Measurements from ENCODE around the gene NFIA. TPM values are rescaled to one million over a fixed set of nuclear protein-coding genes. Genes with fewer than 3 reads are reported as not detected.

NFIA gene
- total and polyA plus RNA-seq, 2 of the 13 experiments (the other 11 are each of a cell fraction or from before 2014, with no cell fraction given), result 14.7 to 28.5 TPM

- TF ChIP-seq ZNF558 (CRISPR knock-in tag; IDR thresholded peaks at IDR 0.05; ENCODE audit: borderline replicate concordance) (no peak; the same call in 1 of the 2 replicates), MYC (CRISPR knock-in tag; IDR thresholded peaks at IDR 0.05; ENCODE audit: borderline replicate concordance) (peak; percentile 28; the same call in 1 of the 2 replicates), FOXK2 (IDR thresholded peaks at IDR 0.05) (no peak), TRIM22 (IDR thresholded peaks at IDR 0.05) (no peak), ZNF260 (CRISPR knock-in tag; IDR thresholded peaks at IDR 0.05; ENCODE audit: borderline replicate concordance, low read depth) (no peak), RORA (CRISPR knock-in tag; IDR thresholded peaks at IDR 0.05) (no peak), MEIS1 (CRISPR knock-in tag; IDR thresholded peaks at IDR 0.05; ENCODE audit: borderline replicate concordance) (no peak), ZNF646 (CRISPR knock-in tag; IDR thresholded peaks at IDR 0.05) (no peak), ZNF33B (CRISPR knock-in tag; IDR thresholded peaks at IDR 0.05) (no peak), ZNF205 (CRISPR knock-in tag; IDR thresholded peaks at IDR 0.05) (no peak), NFYC (CRISPR knock-in tag; IDR thresholded peaks at IDR 0.05) (no peak), ZNF350 (CRISPR knock-in tag; IDR thresholded peaks at IDR 0.05; ENCODE audit: borderline replicate concordance, low read depth) (no peak), CAMTA2 (CRISPR knock-in tag; IDR thresholded peaks at IDR 0.05; ENCODE audit: borderline replicate concordance) (no peak), ZNF788 (CRISPR knock-in tag; IDR thresholded peaks at IDR 0.05; ENCODE audit: borderline replicate concordance) (no peak), MIER3 (CRISPR knock-in tag; IDR thresholded peaks at IDR 0.05; ENCODE audit: borderline replicate concordance) (no peak)
- TF ChIP-seq, protein P1, sequence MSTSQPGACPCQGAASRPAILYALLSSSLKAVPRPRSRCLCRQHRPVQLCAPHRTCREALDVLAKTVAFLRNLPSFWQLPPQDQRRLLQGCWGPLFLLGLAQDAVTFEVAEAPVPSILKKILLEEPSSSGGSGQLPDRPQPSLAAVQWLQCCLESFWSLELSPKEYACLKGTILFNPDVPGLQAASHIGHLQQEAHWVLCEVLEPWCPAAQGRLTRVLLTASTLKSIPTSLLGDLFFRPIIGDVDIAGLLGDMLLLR (CRISPR knock-in tag; IDR thresholded peaks at IDR 0.05), result no peak
- TF ChIP-seq, protein P2, sequence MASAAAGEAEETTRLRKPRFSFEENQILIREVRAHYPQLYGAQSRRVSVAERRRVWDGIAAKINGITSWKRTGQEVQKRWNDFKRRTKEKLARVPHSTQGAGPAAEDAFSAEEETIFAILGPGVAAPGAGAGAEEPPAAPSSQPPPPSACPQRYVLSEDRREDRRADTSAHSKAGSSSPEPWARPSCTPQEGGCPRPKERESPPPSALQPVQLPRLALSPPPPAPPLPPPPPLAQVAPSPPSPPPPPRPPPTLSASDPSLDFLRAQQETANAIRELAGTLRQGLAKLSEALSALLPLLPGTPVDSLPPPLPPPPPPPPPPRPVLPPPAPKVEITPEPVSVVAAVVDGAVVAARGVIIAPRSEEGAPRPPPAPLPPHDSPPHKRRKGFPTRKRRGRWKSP (CRISPR knock-in tag; IDR thresholded peaks at IDR 0.05), result no peak
Measured at GRCh38 chr1:61083013-61083806, 849 bp downstream of the NFIA start (continued).
